22Rv1 (cell line): ENCODE data around the gene ELOVL1.
A peak's percentile ranks its signal among the peaks of the same experiment; 100 is the strongest.

Source experiments
- H3K27ac ChIP-seq: fragments of 450-650 bp; 2 replicates; pipeline ENCODE4 v1.5.1; 2017
- ZFX ChIP-seq: fragments of 450-650 bp; IDR thresholded peaks from 2 replicates; pipeline ENCODE4 v1.6.1; 2017; ENCODE audit warnings: antibody characterized with exemption, borderline replicate concordance
- TF ChIP-seq, protein P1 (sequence below): fragments of 450-650 bp; IDR thresholded peaks from 2 replicates; pipeline ENCODE4 v1.5.1; 2017; ENCODE audit warnings: mild to moderate bottlenecking

The ELOVL1 gene

DNA sequence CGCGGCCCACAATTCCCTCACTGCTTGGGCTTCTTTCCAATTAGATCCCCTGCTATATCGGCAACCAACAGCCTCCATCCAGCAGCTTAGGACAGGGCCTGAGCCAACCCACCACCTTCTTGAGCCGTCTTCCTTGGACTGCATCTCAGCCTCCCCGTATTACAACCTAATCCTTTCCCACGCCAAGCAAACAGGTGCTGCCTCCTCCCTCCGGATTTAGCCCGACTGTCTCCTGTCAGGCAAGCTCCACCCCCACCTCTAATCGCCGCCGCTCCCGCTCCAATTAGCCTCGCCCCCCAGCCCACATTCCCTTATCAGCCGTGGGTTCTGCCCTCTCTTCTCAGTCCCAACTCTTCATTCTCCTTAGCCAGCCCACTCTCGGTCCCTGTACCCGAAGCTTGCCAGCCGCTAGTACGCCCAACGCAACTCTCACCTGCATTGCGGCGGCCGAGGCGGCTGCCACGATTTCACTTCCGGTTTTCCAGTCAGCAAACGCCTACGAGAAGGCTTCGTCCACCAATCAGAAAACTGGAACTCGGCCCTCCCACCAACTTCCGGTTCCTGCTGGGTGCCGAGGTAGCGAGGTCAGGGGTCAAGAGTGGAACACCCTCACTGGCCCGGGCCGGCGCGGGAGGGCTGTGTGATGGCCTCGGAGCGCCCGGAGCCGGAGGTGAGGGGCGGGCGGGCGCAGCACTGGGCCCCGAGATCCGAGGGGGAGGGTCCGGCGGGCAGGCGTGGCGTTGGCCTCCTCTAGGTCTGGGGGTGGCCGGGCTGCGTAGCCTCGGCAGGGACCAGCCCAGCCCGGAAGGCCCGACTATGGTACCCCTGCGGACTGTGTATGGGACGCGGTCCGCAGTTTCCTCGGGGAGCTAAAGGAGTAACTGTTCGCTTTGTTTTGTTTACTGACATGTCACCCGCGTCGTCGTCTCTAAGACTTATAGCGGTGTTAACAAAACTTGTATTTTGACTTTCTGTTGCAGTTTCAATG is 21.8 kb upstream of the ELOVL1 start, which contains the start of the genes MED8 and SZT2:
TSS of gene MED8 (minus strand) at position 475 of the 988 bp plus-strand sequence. CDS start at position 439, 36 bp downstream.
TSS of gene SZT2 (plus strand) at position 574 of the 988 bp plus-strand sequence. CDS start at position 644, 70 bp downstream.
- peak within 1 kb of the TSS; percentile 80 for H3K27ac ChIP-seq

DNA sequence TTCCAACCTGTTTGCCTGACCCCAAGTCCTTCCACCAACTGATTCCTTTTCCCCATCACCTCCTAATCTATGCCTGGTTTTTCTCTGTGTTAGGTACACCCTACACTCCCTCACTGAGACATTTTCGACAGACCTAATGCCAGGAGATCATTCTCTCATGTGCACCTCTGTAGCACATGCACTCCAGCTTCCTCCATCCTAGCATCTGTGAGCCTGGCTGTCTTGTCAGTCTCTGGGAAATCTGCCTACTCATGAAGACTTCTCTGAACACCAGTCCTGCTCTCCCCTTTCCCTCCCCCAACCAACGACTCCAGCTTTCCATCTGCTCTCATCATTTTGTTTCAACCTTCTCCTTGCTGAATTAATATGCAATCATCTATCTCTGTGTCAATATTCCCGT is 20.8 kb upstream of the ELOVL1 start:
- no peak for TF ChIP-seq ZFX
- TF ChIP-seq, protein P1, sequence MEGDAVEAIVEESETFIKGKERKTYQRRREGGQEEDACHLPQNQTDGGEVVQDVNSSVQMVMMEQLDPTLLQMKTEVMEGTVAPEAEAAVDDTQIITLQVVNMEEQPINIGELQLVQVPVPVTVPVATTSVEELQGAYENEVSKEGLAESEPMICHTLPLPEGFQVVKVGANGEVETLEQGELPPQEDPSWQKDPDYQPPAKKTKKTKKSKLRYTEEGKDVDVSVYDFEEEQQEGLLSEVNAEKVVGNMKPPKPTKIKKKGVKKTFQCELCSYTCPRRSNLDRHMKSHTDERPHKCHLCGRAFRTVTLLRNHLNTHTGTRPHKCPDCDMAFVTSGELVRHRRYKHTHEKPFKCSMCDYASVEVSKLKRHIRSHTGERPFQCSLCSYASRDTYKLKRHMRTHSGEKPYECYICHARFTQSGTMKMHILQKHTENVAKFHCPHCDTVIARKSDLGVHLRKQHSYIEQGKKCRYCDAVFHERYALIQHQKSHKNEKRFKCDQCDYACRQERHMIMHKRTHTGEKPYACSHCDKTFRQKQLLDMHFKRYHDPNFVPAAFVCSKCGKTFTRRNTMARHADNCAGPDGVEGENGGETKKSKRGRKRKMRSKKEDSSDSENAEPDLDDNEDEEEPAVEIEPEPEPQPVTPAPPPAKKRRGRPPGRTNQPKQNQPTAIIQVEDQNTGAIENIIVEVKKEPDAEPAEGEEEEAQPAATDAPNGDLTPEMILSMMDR: no peak
- H3K27ac ChIP-seq: peak overlapping the region; percentile 80

More for the DNA sequence above, 21.8 kb upstream of the ELOVL1 start, which contains the start of the genes MED8 and SZT2:
- no peak for TF ChIP-seq ZFX
- TF ChIP-seq, protein P1: no peak

DNA sequence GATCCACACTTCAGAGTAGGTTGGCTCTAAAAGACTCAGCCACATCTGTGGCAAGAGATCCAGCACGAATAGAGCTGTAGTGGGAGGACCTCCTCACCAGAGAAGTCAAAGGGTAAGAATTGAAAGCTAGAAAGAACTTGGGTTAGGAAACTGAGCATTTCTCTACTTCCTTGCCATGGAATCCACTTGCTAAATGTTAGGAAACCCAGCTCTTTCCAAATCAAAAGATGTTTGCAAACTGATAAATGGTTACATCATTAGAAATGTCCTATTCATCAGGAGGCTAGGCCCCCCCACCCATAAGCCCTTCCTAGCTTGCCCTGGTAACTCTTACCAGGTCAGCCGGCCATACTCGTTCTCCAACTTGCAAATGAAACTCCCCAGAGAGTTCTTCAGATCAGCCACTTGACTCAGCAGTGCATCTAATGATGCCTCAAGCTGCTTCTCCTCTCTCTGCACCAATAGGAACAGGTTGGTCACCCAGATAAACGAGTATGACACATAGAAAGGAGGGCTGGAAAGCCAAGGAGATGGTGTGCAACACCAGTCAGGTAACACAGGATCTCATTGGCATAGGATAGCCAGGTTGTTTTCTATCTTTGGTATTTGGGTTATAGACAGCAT is 20.3 kb upstream of the ELOVL1 start:
- TF ChIP-seq, protein P1: no peak
- no peak for TF ChIP-seq ZFX

DNA sequence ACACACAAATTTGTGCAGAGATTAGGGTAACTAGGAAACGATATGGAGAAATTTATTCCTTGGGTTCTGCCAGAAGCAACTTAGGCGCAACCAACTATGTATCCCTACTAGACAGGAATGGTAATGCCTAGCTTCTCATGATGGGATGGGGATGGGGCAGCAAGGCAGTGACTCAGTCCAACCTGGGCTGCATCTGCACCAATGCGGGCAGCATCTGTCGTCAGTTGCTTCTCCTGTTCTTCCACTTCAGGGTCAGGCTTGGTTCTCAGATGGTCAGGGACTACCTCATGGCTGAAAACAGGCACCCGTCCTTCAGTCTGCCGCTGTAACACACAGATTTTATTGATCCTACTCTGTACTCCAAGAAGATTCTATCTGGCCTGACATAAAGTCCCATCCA is 18.9 kb upstream of the ELOVL1 start:
- no peak overlapping the region for H3K27ac ChIP-seq
- TF ChIP-seq, protein P1: no peak
- no peak for TF ChIP-seq ZFX

More for the DNA sequence above, 20.3 kb upstream of the ELOVL1 start:
- H3K27ac ChIP-seq: no peak overlapping the region

DNA sequence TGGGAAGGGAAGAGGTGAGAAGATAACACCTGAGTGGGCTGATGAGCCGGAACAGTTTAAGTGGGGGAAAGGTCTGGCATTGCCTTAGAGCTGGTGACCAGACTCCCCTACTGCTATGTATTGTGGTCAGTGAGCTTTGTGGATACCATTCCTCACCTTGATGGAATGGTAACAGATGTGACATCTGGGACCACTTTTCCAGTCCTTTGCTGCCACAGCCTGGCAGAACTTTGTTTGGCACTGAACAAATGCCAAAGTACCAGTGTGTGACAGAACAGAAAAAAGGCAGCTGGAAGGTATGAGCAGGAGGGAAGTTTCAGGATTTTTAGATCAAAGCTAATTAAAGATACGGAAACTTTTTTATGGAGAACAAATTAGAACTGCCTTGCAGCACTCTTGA is 15.6 kb upstream of the ELOVL1 start:
- TF ChIP-seq, protein P1: peak; percentile 19; the same call in 1 of the 2 replicates
- no peak for TF ChIP-seq ZFX
- H3K27ac ChIP-seq: no peak overlapping the region

DNA sequence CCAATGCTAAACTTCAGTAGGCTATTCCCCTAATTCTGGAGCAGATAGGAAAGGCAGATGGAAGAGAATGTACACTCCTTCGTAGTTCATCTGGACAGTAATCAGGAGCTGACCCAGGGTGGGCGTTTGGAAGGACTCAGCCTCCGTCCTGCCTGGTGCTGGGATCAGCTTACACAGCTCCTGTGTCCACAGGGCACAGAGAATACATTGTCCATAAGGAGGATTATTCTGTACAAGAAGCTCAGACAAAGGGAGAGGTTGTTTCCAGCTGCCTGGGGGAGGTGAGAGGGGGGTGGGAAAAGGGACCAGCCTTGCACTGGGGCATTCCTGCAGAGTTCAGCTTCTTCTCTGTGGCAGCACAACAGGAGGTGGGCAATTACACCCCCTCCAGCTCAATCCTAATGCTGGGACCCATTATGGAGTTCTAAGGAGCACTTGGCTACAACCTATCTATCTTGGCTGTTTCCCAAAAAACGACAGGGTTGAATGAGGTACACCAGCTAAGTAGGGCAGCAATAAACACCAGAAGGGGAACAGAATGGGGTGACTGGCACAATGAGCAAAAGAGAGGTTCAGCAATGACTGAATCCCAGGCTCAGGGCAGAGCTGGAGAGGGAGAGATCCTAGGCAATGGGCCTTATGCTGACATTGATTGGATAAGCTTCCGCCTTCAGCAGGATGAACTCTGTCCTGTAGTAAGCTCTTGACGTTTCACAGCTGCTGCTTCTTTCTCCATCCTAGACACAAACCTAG is 14.4 kb upstream of the ELOVL1 start:
- H3K27ac ChIP-seq: no peak overlapping the region
- TF ChIP-seq ZFX: no peak
- TF ChIP-seq, protein P1: no peak
